ENCODE measurements around the gene SCUBE1. TPM values are rescaled to one million over a fixed set of nuclear protein-coding genes. Genes with fewer than 3 reads are reported as not detected.

Gene SCUBE1
- polyA plus RNA-seq, 1 of the 3 experiments (the other 2 are of a cell fraction) = 0.56 TPM

DNA sequence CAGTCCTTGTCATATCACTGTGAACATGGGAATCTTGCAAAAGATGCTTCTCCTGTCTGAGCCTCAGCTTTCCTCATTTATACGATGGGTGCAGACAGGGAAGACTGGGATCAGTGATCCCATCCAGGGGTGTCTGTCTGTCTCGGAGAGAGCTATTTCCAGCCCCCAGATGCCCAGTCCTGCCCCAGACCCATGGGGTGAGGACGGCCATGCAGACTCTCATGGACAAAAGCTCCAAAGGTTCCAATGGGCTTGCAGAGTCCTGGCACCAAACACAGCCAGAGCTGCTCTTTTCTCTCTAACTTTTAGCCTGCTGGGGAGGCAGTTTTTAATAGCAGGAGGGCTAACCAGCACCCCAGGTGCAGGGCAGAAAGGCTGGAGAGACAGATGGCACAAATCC is 5.2 kb downstream of the SCUBE1 start:
- POLR2A ChIA-PET = no interaction called here
- no peak overlapping the region for H3K4me2 ChIP-seq
- TF ChIP-seq EZH2phosphoT487 (IDR thresholded peaks at IDR 0.05; ENCODE audit: borderline replicate concordance, low read depth) = no peak
- no peak for TF ChIP-seq MXI1 (IDR thresholded peaks at IDR 0.05; ENCODE audit: low read depth, low read length)
- H3K36me3 ChIP-seq (replicated peaks in 1 of 2; ENCODE audit: control insufficient read depth in 1 of 2, insufficient read depth in 2 of 2, low read length in 1 of 2) = no peaks in the 10 kb centered on the region
- no peak for DNase-seq
- H3K9ac ChIP-seq = no peak overlapping the region
- no peak overlapping the region for H3K27ac ChIP-seq (ENCODE audit: low read depth in 2 of 2, low read length in 1 of 2)
- H3K4me1 ChIP-seq (ENCODE audit: control insufficient read depth in 1 of 2, insufficient read depth in 2 of 2, low read depth in 1 of 2, low read length in 1 of 2) = peaks cover 0 to 6% of the 10 kb centered on the region in 2 experiments; a peak in 1 of 4 replicates
- H3K4me3 ChIP-seq (ENCODE audit: low read depth in 2 of 2, low read length in 1 of 2) = no peak overlapping the region
- no peaks in the 10 kb centered on the region for H3K9me2 ChIP-seq
- no peaks in the 10 kb centered on the region for H3F3A ChIP-seq (replicated peaks; ENCODE audit: insufficient read depth)
- WGBS (ENCODE audit: low lambda C conversion rate) = no CpG with 5 or more reads among the region's 3 CpGs
- CTCF ChIA-PET = interaction anchor here (0.7 to 2.3 kb wide), 4 partner anchors 8 to 106 kb away, joined by 3 to 10 read pairs (median 4); no protein-coding TSS in a partner anchor
- no peaks in the 10 kb centered on the region for H3K79me2 ChIP-seq (ENCODE audit: insufficient read depth)
- H2AFZ ChIP-seq (ENCODE audit: low read depth) = no peak overlapping the region
- no peaks in the 10 kb centered on the region for H3K27me3 ChIP-seq (ENCODE audit: insufficient read depth)
- H4K20me1 ChIP-seq (ENCODE audit: insufficient read depth) = no peaks in the 10 kb centered on the region
- H3K9me3 ChIP-seq = no peaks in the 10 kb centered on the region

GRCh38 chr22:43337385-43337784 is 5.8 kb downstream of the SCUBE1 start:
- H3K27me3 ChIP-seq (ENCODE audit: insufficient read depth) = no peaks in the 10 kb centered on the region
- no peak overlapping the region for H3K4me3 ChIP-seq (ENCODE audit: low read depth in 2 of 2, low read length in 1 of 2)
- no peaks in the 10 kb centered on the region for H4K20me1 ChIP-seq (ENCODE audit: insufficient read depth)
- TF ChIP-seq MXI1 (IDR thresholded peaks at IDR 0.05; ENCODE audit: low read depth, low read length) (no peak), TEAD4 (IDR thresholded peaks at IDR 0.05; ENCODE audit: borderline replicate concordance, insufficient read depth) (no peak)
- TF ChIP-seq, protein P1, sequence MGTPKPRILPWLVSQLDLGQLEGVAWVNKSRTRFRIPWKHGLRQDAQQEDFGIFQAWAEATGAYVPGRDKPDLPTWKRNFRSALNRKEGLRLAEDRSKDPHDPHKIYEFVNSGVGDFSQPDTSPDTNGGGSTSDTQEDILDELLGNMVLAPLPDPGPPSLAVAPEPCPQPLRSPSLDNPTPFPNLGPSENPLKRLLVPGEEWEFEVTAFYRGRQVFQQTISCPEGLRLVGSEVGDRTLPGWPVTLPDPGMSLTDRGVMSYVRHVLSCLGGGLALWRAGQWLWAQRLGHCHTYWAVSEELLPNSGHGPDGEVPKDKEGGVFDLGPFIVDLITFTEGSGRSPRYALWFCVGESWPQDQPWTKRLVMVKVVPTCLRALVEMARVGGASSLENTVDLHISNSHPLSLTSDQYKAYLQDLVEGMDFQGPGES (IDR thresholded peaks at IDR 0.05; ENCODE audit: low read depth, low read length) = no peak
- H3K9ac ChIP-seq = no peak overlapping the region
- ChIA-PET POLR2A (no interaction called here), CTCF (interaction anchor here (0.7 to 2.3 kb wide), 4 partner anchors 9 to 106 kb away, joined by 3 to 10 read pairs (median 4); no protein-coding TSS in a partner anchor)
- no peak overlapping the region for H3K4me2 ChIP-seq
- peaks cover 0 to 6% of the 10 kb centered on the region in 2 experiments; a peak in 1 of 4 replicates for H3K4me1 ChIP-seq (ENCODE audit: control insufficient read depth in 1 of 2, insufficient read depth in 2 of 2, low read depth in 1 of 2, low read length in 1 of 2)
- H3K27ac ChIP-seq (ENCODE audit: low read depth in 2 of 2, low read length in 1 of 2) = no peak overlapping the region
- no peaks in the 10 kb centered on the region for H3F3A ChIP-seq (replicated peaks; ENCODE audit: insufficient read depth)
- no peak for DNase-seq
- no peaks in the 10 kb centered on the region for H3K9me2 ChIP-seq
- WGBS (ENCODE audit: low lambda C conversion rate) = 58% methylated on average over 2 of the region's 11 CpGs
- H3K36me3 ChIP-seq (replicated peaks in 1 of 2; ENCODE audit: control insufficient read depth in 1 of 2, insufficient read depth in 2 of 2, low read length in 1 of 2) = no peaks in the 10 kb centered on the region
- H2AFZ ChIP-seq (ENCODE audit: low read depth) = no peak overlapping the region
- no peaks in the 10 kb centered on the region for H3K9me3 ChIP-seq
- no peaks in the 10 kb centered on the region for H3K79me2 ChIP-seq (ENCODE audit: insufficient read depth)

DNA sequence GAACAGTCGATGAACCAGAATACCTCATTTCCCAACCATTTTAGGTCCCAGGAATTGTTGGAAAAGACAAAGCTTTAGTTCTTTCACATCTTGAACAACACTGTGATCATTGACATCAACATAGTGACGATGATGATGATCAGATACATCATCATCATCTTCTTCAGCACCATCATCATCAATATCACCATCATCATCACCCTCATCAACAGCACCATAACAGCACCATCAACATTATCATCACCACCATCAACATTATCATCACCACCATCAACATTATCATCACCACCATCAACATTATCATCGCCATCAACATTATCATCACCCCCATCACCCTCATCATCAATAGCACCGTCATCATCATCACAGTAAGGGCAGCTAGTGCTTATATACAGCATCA is 8.8 kb downstream of the SCUBE1 start:
- no peak overlapping the region for H3K27ac ChIP-seq (ENCODE audit: low read depth in 2 of 2, low read length in 1 of 2)
- H2AFZ ChIP-seq (ENCODE audit: low read depth) = no peak overlapping the region
- H3K4me1 ChIP-seq (ENCODE audit: control insufficient read depth in 1 of 2, insufficient read depth in 2 of 2, low read depth in 1 of 2, low read length in 1 of 2) = peaks cover 0 to 4% of the 10 kb centered on the region in 2 experiments; a peak in 1 of 4 replicates
- POLR2A ChIA-PET = interaction anchor here (1.1 kb wide), 1 partner anchor 14 kb away, joined by 3 read pairs; no protein-coding TSS in a partner anchor
- CTCF ChIA-PET = interaction anchor here (1.4 to 1.6 kb wide), 2 partner anchors 12 to 60 kb away, joined by 3 to 13 read pairs; no protein-coding TSS in a partner anchor
- no peaks in the 10 kb centered on the region for H4K20me1 ChIP-seq (ENCODE audit: insufficient read depth)
- WGBS (ENCODE audit: low lambda C conversion rate) = 53% methylated on average over 4 of the region's 4 CpGs
- no peaks in the 10 kb centered on the region for H3F3A ChIP-seq (replicated peaks; ENCODE audit: insufficient read depth)
- H3K4me3 ChIP-seq (ENCODE audit: low read depth in 2 of 2, low read length in 1 of 2) = no peak overlapping the region
- no peaks in the 10 kb centered on the region for H3K9me3 ChIP-seq
- no peaks in the 10 kb centered on the region for H3K9me2 ChIP-seq
- no peaks in the 10 kb centered on the region for H3K27me3 ChIP-seq (ENCODE audit: insufficient read depth)
- no peak for TF ChIP-seq USF2 (IDR thresholded peaks at IDR 0.05; ENCODE audit: borderline replicate concordance, low read depth, low read length)
- no peak for TF ChIP-seq PBX3 (IDR thresholded peaks at IDR 0.05)
- no peak overlapping the region for H3K4me2 ChIP-seq
- H3K9ac ChIP-seq = no peak overlapping the region
- no peaks in the 10 kb centered on the region for H3K36me3 ChIP-seq (replicated peaks in 1 of 2; ENCODE audit: control insufficient read depth in 1 of 2, insufficient read depth in 2 of 2, low read length in 1 of 2)
- no peak for DNase-seq
- no peaks in the 10 kb centered on the region for H3K79me2 ChIP-seq (ENCODE audit: insufficient read depth)

All from SK-N-SH (cell line).